Smooth muscle cell (in vitro differentiated cells): Measurements from ENCODE around the gene FAM120C. TPM values are rescaled to one million over a fixed set of nuclear protein-coding genes. Genes with fewer than 3 reads are reported as not detected.

Experiments
- DNase-seq: peaks from one replicate; lab custom pipeline; 2025; ENCODE audit not compliant: unreplicated experiment; lab: John Stamatoyannopoulos, UW
- H2AFZ ChIP-seq: fragments of 200-600 bp; sonication (generic); 2 replicates; pipeline ENCODE4 v1.6.0; 2016; ENCODE audit warnings: antibody characterized with exemption, low read depth, mild to moderate bottlenecking
- H3F3A ChIP-seq: fragments of 200-600 bp; sonication (generic); 2 replicates; pipeline ENCODE4 v1.6.0; 2017; ENCODE audit warnings: antibody characterized with exemption, low read depth
- H3K27ac ChIP-seq: fragments of 200-600 bp; sonication (generic); 2 replicates; pipeline ENCODE4 v1.5.1; 2016; ENCODE audit warnings: low read depth, mild to moderate bottlenecking
- H3K27me3 ChIP-seq: fragments of 200-600 bp; sonication (generic); 2 replicates; pipeline ENCODE4 v1.6.1; 2016; ENCODE audit warnings: low read depth, mild to moderate bottlenecking
- H3K36me3 ChIP-seq: fragments of 200-600 bp; sonication (generic); 2 replicates; pipeline ENCODE4 v1.5.1; 2016; ENCODE audit warnings: low read depth
- H3K4me1 ChIP-seq: fragments of 200-600 bp; sonication (generic); 2 replicates; pipeline ENCODE4 v1.5.1; 2016; ENCODE audit warnings: low read depth
- H3K4me2 ChIP-seq: fragments of 200-600 bp; sonication (generic); 2 replicates; pipeline ENCODE4 v1.6.0; 2016; ENCODE audit warnings: mild to moderate bottlenecking
- H3K4me3 ChIP-seq: fragments of 200-600 bp; sonication (generic); 2 replicates; pipeline ENCODE4 v1.5.1; 2016; ENCODE audit warnings: mild to moderate bottlenecking
- H3K79me2 ChIP-seq: fragments of 200-600 bp; sonication (generic); 2 replicates; pipeline ENCODE4 v1.6.0; 2016; ENCODE audit warnings: low read depth, mild to moderate bottlenecking
- H3K9ac ChIP-seq: fragments of 200-600 bp; sonication (generic); 2 replicates; pipeline ENCODE4 v1.6.0; 2016; ENCODE audit warnings: low read depth
- H3K9me3 ChIP-seq: fragments of 200-600 bp; sonication (generic); replicated peaks from 2 replicates; pipeline ENCODE4 v1.5.1; 2016; ENCODE audit warnings: low read depth
- H4K20me1 ChIP-seq: fragments of 200-600 bp; sonication (generic); 2 replicates; pipeline ENCODE4 v1.6.0; 2016; ENCODE audit warnings: low read depth
- WGBS: methylation state at CpG from one replicate; pipeline ENCODE4 v1.1.7; 2016; ENCODE audit warnings: low lambda C conversion rate; 5-methylcytosine and 5-hydroxymethylcytosine counted together
- polyA plus RNA-seq: library from polyadenylated mRNA; unstranded; fragments of >200 nt; fragmentation: Nextera tagmentation; extraction: Ambion mirVana; gene quantifications from 2 replicates; pipeline ENCODE4 v1.2.1, GENCODE V29; 2016
- total RNA-seq: library from RNA; depleted of rRNA; stranded (reverse); fragments of >200 nt; gene quantifications from 2 replicates; pipeline ENCODE4 v1.2.3, GENCODE V29; 2014
- TF ChIP-seq, protein P1 (sequence below): fragments of 200-600 bp; sonication (generic); IDR thresholded peaks from 2 replicates; pipeline ENCODE4 v1.5.1; 2017; ENCODE audit warnings: borderline replicate concordance, mild to moderate bottlenecking, antibody characterized with exemption; ENCODE audit not compliant: insufficient read depth, poor library complexity, severe bottlenecking

The FAM120C gene
- total and polyA plus RNA-seq, 2 experiments from 2014 or later: 2.0 to 4.1 TPM

DNA sequence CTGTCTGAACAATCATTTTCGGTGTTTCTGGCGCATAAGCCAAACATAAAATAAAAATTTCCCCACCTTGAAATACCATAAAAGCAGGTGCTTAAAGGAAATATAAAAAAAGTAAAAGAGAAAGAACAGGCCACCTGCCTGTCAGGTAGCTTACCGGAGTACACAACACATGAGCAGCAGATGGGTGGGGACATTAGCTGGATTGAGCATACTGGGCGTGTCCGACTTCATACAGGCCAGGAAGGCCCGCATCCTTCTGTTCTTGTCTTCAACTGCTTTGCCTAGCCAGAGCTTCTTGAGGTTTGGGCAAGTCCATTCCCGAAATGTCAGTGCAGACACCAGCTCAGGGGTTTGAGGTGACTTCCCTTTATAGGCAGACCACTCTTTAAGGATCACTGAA, 66.7 kb downstream of the FAM120C start:
- H3K4me3 ChIP-seq: no peak overlapping the region
- H3K4me1 ChIP-seq: no peaks in the 10 kb centered on the region
- no peaks in the 10 kb centered on the region for H3K36me3 ChIP-seq
- TF ChIP-seq, protein P1, sequence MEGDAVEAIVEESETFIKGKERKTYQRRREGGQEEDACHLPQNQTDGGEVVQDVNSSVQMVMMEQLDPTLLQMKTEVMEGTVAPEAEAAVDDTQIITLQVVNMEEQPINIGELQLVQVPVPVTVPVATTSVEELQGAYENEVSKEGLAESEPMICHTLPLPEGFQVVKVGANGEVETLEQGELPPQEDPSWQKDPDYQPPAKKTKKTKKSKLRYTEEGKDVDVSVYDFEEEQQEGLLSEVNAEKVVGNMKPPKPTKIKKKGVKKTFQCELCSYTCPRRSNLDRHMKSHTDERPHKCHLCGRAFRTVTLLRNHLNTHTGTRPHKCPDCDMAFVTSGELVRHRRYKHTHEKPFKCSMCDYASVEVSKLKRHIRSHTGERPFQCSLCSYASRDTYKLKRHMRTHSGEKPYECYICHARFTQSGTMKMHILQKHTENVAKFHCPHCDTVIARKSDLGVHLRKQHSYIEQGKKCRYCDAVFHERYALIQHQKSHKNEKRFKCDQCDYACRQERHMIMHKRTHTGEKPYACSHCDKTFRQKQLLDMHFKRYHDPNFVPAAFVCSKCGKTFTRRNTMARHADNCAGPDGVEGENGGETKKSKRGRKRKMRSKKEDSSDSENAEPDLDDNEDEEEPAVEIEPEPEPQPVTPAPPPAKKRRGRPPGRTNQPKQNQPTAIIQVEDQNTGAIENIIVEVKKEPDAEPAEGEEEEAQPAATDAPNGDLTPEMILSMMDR: no peak
- H2AFZ ChIP-seq: no peak overlapping the region
- no peak overlapping the region for H3K27ac ChIP-seq
- no peak overlapping the region for H3K9ac ChIP-seq
- DNase-seq: no peak
- 92% methylated on average over 7 of the region's 7 CpGs for WGBS
- H4K20me1 ChIP-seq: no peaks in the 10 kb centered on the region
- no peaks in the 10 kb centered on the region for H3K9me3 ChIP-seq
- no peaks in the 10 kb centered on the region for H3K27me3 ChIP-seq
- H3K4me2 ChIP-seq: no peak overlapping the region
- H3K79me2 ChIP-seq: no peaks in the 10 kb centered on the region
- H3F3A ChIP-seq: no peaks in the 10 kb centered on the region

- no peak overlapping the region for H3K9ac ChIP-seq
- TF ChIP-seq, protein P1: no peak
- no peaks in the 10 kb centered on the region for H4K20me1 ChIP-seq
- no peaks in the 10 kb centered on the region for H3K79me2 ChIP-seq
- H3F3A ChIP-seq: no peaks in the 10 kb centered on the region
- 87% methylated on average over 2 of the region's 2 CpGs for WGBS
- DNase-seq: no peak
- no peak overlapping the region for H2AFZ ChIP-seq
- H3K4me1 ChIP-seq: no peaks in the 10 kb centered on the region
- H3K36me3 ChIP-seq: no peaks in the 10 kb centered on the region
- no peak overlapping the region for H3K4me3 ChIP-seq
- H3K27ac ChIP-seq: no peak overlapping the region
- no peaks in the 10 kb centered on the region for H3K27me3 ChIP-seq
- no peaks in the 10 kb centered on the region for H3K9me3 ChIP-seq
- no peak overlapping the region for H3K4me2 ChIP-seq
These were observed 89.5 kb downstream of the FAM120C start for GRCh38 chrX:54093571-54093970.

DNA sequence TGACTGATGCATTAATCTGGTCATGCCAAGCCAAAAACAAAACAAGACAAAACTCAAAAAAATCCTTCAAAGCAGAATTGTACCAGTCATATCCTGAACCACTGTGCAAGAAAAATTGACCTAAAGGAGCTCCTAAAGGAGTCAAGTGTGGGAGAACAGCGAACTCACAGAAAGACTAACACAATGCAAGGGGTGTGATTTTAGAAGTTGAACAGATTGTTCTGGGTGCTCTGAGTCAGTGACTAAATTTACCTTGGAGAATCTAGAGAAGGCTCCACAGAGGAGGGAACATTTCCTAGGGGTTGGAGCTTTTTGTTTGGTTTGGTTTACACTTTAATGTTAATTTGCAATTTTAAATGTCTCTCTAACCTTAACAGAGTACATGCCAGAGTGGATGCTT, 89.9 kb downstream of the FAM120C start:
- Histone ChIP-seq H3K4me2 (no peak overlapping the region), H3K4me3 (no peak overlapping the region), H4K20me1 (no peaks in the 10 kb centered on the region), H2AFZ (no peak overlapping the region), H3K79me2 (no peaks in the 10 kb centered on the region), H3K9me3 (no peaks in the 10 kb centered on the region), H3K4me1 (no peaks in the 10 kb centered on the region), H3K27ac (no peak overlapping the region), H3K27me3 (no peaks in the 10 kb centered on the region), H3K36me3 (no peaks in the 10 kb centered on the region), H3F3A (no peaks in the 10 kb centered on the region), H3K9ac (no peak overlapping the region)
- WGBS: 69% methylated on average over 1 of the region's 1 CpG
- DNase-seq: no peak
- TF ChIP-seq, protein P1: no peak

- TF ChIP-seq, protein P1: no peak
These were observed 92.2 kb downstream of the FAM120C start for GRCh38 chrX:54090880-54091279.

More at GRCh38 chrX:54090880-54091279, 92.2 kb downstream of the FAM120C start:
- Histone ChIP-seq H4K20me1 (no peaks in the 10 kb centered on the region), H3F3A (no peaks in the 10 kb centered on the region), H3K79me2 (no peaks in the 10 kb centered on the region), H3K9me3 (no peaks in the 10 kb centered on the region), H3K4me1 (no peaks in the 10 kb centered on the region), H2AFZ (no peak overlapping the region), H3K27ac (no peak overlapping the region), H3K4me3 (no peak overlapping the region), H3K4me2 (no peak overlapping the region), H3K9ac (no peak overlapping the region), H3K27me3 (no peaks in the 10 kb centered on the region), H3K36me3 (no peaks in the 10 kb centered on the region)
- WGBS: 73% methylated on average over 2 of the region's 2 CpGs
- DNase-seq: no peak
